Keratinocyte (primary cell): ENCODE results near the gene DMAC2. TPM values are rescaled to one million over a fixed set of nuclear protein-coding genes. Genes with fewer than 3 reads are reported as not detected.

Experiments
- DNase-seq: peaks from one replicate; pipeline ENCODE4 v3.0.0-alpha.2; 2011; ENCODE audit warnings: low read depth, missing footprints, low spot score
- FAIRE-seq: peaks from 2 replicates; lab custom pipeline; 2011; peaks lifted over from hg19 to GRCh38; lab: Jason Lieb, UNC
- H2AFZ ChIP-seq: 2 replicates; pipeline ENCODE4 v1.6.0; 2012; ENCODE audit warnings: low read length, control low read depth, inconsistent platforms; ENCODE audit not compliant: control insufficient read depth
- H3K27ac ChIP-seq: 2 replicates; pipeline ENCODE4 v1.5.1; 2011; ENCODE audit warnings: low read length; ENCODE audit not compliant: control insufficient read depth, insufficient read depth
- H3K27me3 ChIP-seq: 3 replicates; pipeline ENCODE4 v1.6.0; 2011; ENCODE audit warnings: low read length; ENCODE audit not compliant: control insufficient read depth, insufficient read depth; ENCODE audit errors: extremely low read depth
- H3K36me3 ChIP-seq, 2 experiments: 2 replicates in 1 of 2; 3 replicates in 1 of 2; pipeline ENCODE4 v1.5.1; 2011; ENCODE audit warnings: low read length in 2 of 2, mild to moderate bottlenecking in 1 of 2; ENCODE audit not compliant: control insufficient read depth in 2 of 2, insufficient read depth in 2 of 2; ENCODE audit errors: extremely low read depth in 1 of 2
- H3K4me1 ChIP-seq: 3 replicates; pipeline ENCODE4 v1.5.1; 2011; ENCODE audit warnings: low read length; ENCODE audit not compliant: control insufficient read depth, insufficient read depth; ENCODE audit errors: extremely low read depth
- H3K4me2 ChIP-seq: 3 replicates; pipeline ENCODE4 v1.6.0; 2011; ENCODE audit warnings: low read depth, low read length; ENCODE audit not compliant: control insufficient read depth, insufficient read depth; ENCODE audit errors: extremely low read depth
- H3K4me3 ChIP-seq, 3 experiments: fragments of 200-600 bp in 1 of 3; sonication (generic) in 1 of 3; 2 replicates in 2 of 3; 3 replicates in 1 of 3; pipeline ENCODE4 v1.5.1; 2011 to 2016; ENCODE audit warnings: low read length in 3 of 3, mild to moderate bottlenecking in 3 of 3, control low read depth in 2 of 3, inconsistent platforms in 1 of 3, low read depth in 1 of 3, mixed read lengths in 1 of 3, mixed run types in 1 of 3, moderate library complexity in 1 of 3; ENCODE audit not compliant: control insufficient read depth in 2 of 3, insufficient read depth in 2 of 3; ENCODE audit errors: extremely low read depth in 1 of 3
- H3K79me2 ChIP-seq: 2 replicates; pipeline ENCODE4 v1.6.0; 2012; ENCODE audit warnings: low read length; ENCODE audit not compliant: control insufficient read depth, insufficient read depth
- H3K9ac ChIP-seq: 3 replicates; pipeline ENCODE4 v1.6.0; 2011; ENCODE audit warnings: low read length; ENCODE audit not compliant: control insufficient read depth, insufficient read depth; ENCODE audit errors: extremely low read depth
- H3K9me1 ChIP-seq: 3 replicates; pipeline ENCODE4 v1.6.0; 2011; ENCODE audit warnings: low read length; ENCODE audit not compliant: control insufficient read depth, insufficient read depth; ENCODE audit errors: extremely low read depth
- H3K9me3 ChIP-seq: 2 replicates; pipeline ENCODE4 v1.5.1; 2012; ENCODE audit warnings: low read depth, low read length; ENCODE audit not compliant: control insufficient read depth
- H4K20me1 ChIP-seq: 3 replicates; pipeline ENCODE4 v1.6.0; 2011; ENCODE audit warnings: low read length; ENCODE audit not compliant: control insufficient read depth, insufficient read depth; ENCODE audit errors: extremely low read depth
- CTCF ChIP-seq, 3 experiments: IDR thresholded peaks in 1 of 3; conservative IDR thresholded peaks in 1 of 3; optimal IDR thresholded peaks in 1 of 3; 2 replicates in 2 of 3; 3 replicates in 1 of 3; pipeline versions ENCODE3 to v1.5.1; 2011; ENCODE audit warnings: low read length in 3 of 3, mild to moderate bottlenecking in 3 of 3, moderate library complexity in 2 of 3, control low read depth in 1 of 3, inconsistent platforms in 1 of 3; ENCODE audit not compliant: insufficient read depth in 2 of 3; ENCODE audit errors: extremely low read depth in 1 of 3
- EZH2 ChIP-seq: IDR thresholded peaks from one replicate; pipeline ENCODE4 v1.6.1; 2012; ENCODE audit warnings: inconsistent platforms, mild to moderate bottlenecking, low read length, moderate library complexity
- dilution Hi-C: fragments of 300-500 bp; cut with MboI; formaldehyde crosslinking; loops from one replicate; pipeline ENCODE4 v1.7.0; 2020; ENCODE audit warnings: low sequenced_read_pairs; ENCODE audit not compliant: extremely low pct_ligation_motif_present
- polyA plus RNA-seq, 5 experiments: library from polyadenylated mRNA; depleted of rRNA in 3 of 5; stranded (reverse) in 3 of 5; stranded (forward) in 1 of 5; unstranded in 1 of 5; fragments of >200 nt; gene quantifications; 1 replicate in 1 of 5; 2 replicates in 3 of 5; 3 replicates in 1 of 5; pipeline versions ENCODE4 v1.2.1 to v1.2.3, GENCODE V29; 2011 to 2012; ENCODE audit warnings: missing spikeins in 2 of 5, low read depth in 1 of 5, low replicate concordance in 1 of 5

The DMAC2 gene
- polyA plus RNA-seq, 1 donor (not counting 4 experiments of a cell fraction or from before 2014, with no cell fraction given): 45.3 TPM

- H3K4me3 ChIP-seq: no peak overlapping the region
- FAIRE-seq (no peak), DNase-seq (no peak)
- peaks cover 17% of the 10 kb centered on the region for H3K4me1 ChIP-seq
- H3K36me3 ChIP-seq: peaks cover 11 to 13% of the 10 kb centered on the region in 2 experiments
- no peaks in the 10 kb centered on the region for H3K27me3 ChIP-seq
- no peaks in the 10 kb centered on the region for H3K9me1 ChIP-seq
- no peak overlapping the region for H2AFZ ChIP-seq
- H3K9ac ChIP-seq: no peak overlapping the region
- no peak overlapping the region for H3K27ac ChIP-seq
- TF ChIP-seq EZH2: no peak
- no peak for TF ChIP-seq CTCF (optimal IDR thresholded peaks at IDR 0.05 in 1 of 3, IDR thresholded peaks at IDR 0.05 in 1 of 3, conservative IDR thresholded peaks at IDR 0.05 in 1 of 3; ENCODE audit: extremely low read depth in 1 of 3, insufficient read depth in 2 of 3, low read length in 3 of 3)
- H3K4me2 ChIP-seq: no peak overlapping the region
- peaks cover 1% of the 10 kb centered on the region for H3K79me2 ChIP-seq
- no peaks in the 10 kb centered on the region for H4K20me1 ChIP-seq
- no peaks in the 10 kb centered on the region for H3K9me3 ChIP-seq
- dilution Hi-C loops: no loop called here
Observed at GRCh38 chr19:41425174-41426115, 14.3 kb downstream of the DMAC2 start.

GRCh38 chr19:41424335-41425173, 15.2 kb downstream of the DMAC2 start:
- Histone ChIP-seq H3K36me3 (peaks cover 13 to 14% of the 10 kb centered on the region in 2 experiments), H3K27ac (no peak overlapping the region), H3K4me2 (no peak overlapping the region), H2AFZ (no peak overlapping the region), H3K4me3 (no peak overlapping the region), H3K4me1 (peaks cover 17% of the 10 kb centered on the region), H3K79me2 (peaks cover 1% of the 10 kb centered on the region), H3K9me1 (no peaks in the 10 kb centered on the region), H4K20me1 (no peaks in the 10 kb centered on the region), H3K27me3 (no peaks in the 10 kb centered on the region), H3K9ac (no peak overlapping the region), H3K9me3 (no peaks in the 10 kb centered on the region)
- FAIRE-seq: no peak
- no peak for DNase-seq
- dilution Hi-C loops: no loop called here
- no peak for TF ChIP-seq EZH2
- no peak for TF ChIP-seq CTCF (optimal IDR thresholded peaks at IDR 0.05 in 1 of 3, IDR thresholded peaks at IDR 0.05 in 1 of 3, conservative IDR thresholded peaks at IDR 0.05 in 1 of 3; ENCODE audit: extremely low read depth in 1 of 3, insufficient read depth in 2 of 3, low read length in 3 of 3)
